GM19099 (cell line): Measurements from ENCODE around the gene ARMH3.

Source experiments
- POLR2A ChIP-seq: IDR thresholded peaks from 3 replicates; pipeline ENCODE4 v1.6.1; 2011; ENCODE audit warnings: low read depth; ENCODE audit not compliant: insufficient read length; ENCODE audit errors: extremely low read depth

The ARMH3 gene

GRCh38 chr10:102064868-102065560, 9.0 kb upstream of the ARMH3 start, which contains the start of gene HPS6:
Gene HPS6 (plus strand): TSS chr10:102065349. CDS start chr10:102065475, 126 bp downstream.
- peak; percentile 84 for TF ChIP-seq POLR2A

- TF ChIP-seq POLR2A: no peak
Measured at GRCh38 chr10:102064503-102064867, 8.5 kb upstream of the ARMH3 start.

GRCh38 chr10:102059987-102060386, 4.0 kb upstream of the ARMH3 start:
- no peak for TF ChIP-seq POLR2A

- no peak for TF ChIP-seq POLR2A
Measured at GRCh38 chr10:102046095-102046494, 9.9 kb downstream of the ARMH3 start.

GRCh38 chr10:102045292-102045691, 10.7 kb downstream of the ARMH3 start:
- no peak for TF ChIP-seq POLR2A

DNA sequence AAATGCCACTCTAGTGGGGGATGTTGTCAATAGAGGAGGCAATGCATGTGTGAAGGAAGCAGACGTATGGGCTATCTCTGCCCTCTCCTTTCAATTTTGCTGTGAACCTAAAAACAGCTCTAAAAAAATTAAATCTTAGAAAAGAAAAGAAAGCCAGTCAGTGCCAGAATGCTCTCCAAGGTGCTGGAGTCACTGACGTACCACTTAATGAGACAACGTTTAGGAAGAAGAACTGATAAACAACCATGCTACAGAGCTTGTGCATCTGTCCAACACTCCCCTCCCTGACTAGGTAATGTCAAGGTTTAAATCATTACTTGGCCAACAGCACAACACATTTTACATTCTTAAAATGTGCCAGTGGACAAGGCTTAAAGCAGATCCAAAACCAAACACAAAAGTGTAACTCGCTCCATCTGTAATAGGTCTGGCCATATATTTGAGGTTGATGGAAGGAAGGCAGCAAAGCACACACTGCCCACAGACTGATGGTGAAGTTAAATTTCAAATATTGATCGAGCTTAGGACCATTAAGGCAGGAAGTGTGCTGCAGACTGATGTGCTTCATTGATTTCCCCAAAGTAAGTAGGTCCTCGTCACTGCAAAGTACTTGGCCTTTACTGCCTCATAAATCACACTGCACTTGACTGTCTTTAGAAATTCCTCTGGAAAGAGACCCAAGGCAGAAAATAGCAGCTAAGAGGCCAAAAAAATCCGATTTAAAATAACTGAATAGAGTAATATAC, 15.5 kb downstream of the ARMH3 start:
- no peak for TF ChIP-seq POLR2A

DNA sequence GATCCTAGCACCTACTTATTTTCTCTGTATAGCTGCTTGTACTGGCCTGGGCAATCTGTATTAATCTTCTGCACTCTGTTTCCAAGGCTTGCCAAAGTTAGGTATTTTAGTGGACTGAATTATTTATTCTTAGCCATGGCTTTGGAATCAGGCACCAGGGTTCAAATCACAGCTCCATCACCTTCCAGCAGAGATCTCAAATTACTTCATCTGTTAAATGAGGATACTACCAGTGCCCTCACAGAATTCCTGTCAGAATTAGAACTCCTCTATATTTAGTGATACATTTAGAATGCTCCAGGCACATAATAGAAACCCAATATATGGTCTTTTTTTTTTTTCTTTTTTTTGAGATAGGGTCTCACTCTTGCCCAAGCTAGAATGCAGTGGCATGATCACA, 17.6 kb downstream of the ARMH3 start:
- no peak for TF ChIP-seq POLR2A

DNA sequence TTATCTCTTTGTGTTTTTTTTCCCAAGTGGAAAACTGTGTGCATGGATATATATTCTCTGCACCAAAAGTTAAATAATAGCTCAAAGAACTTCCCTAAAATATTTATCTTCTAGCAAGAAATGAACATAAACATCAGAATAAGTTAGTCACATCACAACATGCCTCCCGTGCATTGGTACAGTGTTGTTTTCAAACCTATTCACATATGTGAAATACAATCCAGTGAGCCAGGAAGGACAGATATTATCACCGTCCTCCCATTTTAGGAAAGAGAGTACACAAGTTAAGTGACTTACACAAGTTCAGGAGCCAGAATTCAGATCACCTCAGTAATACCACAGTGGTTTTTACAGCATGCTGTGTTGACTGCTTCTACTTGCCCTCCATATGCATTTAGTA, 22.2 kb downstream of the ARMH3 start:
- TF ChIP-seq POLR2A: no peak

GRCh38 chr10:102027261-102027660, 28.7 kb downstream of the ARMH3 start:
- no peak for TF ChIP-seq POLR2A

DNA sequence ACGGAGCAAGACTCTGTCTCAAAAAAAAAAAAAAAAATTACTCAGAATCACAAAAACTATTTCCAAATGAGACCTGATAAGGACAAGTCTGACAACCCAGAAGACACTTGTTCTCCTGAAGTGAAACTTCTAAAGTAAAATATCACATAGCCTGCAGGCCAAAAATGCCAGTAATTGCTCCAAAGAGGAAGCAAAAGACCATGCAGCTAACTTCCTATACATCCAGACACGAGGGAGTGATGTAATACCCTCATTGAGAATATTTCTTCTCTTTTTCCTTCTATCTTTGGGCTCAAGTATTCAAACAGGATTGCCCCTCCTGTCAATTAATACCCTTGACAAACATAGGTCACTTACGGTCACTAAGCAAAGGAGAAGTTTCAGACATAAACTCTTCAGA, 31.2 kb downstream of the ARMH3 start:
- no peak for TF ChIP-seq POLR2A

GRCh38 chr10:102020938-102021337, 35.0 kb downstream of the ARMH3 start:
- no peak for TF ChIP-seq POLR2A

GRCh38 chr10:102017295-102017694, 38.7 kb downstream of the ARMH3 start:
- no peak for TF ChIP-seq POLR2A

GRCh38 chr10:102016416-102016815, 39.6 kb downstream of the ARMH3 start:
- TF ChIP-seq POLR2A: no peak

- no peak for TF ChIP-seq POLR2A
Measured at GRCh38 chr10:102010961-102011360, 45.0 kb downstream of the ARMH3 start.

DNA sequence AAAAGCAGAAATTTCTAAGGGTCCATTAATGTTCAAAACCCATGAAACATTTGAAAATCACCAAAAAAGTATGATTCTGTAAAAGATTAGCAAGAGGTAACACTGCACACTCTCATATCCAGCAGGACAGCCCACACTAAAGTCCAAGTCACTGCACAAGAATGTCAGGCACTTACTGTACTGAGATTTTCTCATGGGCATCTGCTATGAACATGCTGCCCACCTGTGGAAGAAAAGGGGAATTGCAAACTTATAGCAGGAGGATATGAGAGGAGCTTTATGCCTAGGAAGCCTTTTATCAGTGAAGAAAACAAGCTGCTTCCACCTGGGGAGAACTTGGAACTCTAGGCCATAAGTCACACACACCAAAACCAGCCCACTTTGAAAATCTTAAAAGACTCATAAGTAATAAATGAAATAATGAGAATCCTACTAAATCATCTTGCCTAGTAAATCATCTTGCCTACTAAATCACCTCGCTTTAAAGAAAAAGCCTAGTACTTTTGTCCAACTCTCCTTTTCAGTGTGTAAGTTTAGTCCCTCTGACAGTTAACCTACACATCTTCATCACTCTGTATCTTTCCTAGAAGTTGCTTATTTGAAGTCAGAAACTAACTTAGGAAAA, 46.1 kb downstream of the ARMH3 start:
- TF ChIP-seq POLR2A: no peak

DNA sequence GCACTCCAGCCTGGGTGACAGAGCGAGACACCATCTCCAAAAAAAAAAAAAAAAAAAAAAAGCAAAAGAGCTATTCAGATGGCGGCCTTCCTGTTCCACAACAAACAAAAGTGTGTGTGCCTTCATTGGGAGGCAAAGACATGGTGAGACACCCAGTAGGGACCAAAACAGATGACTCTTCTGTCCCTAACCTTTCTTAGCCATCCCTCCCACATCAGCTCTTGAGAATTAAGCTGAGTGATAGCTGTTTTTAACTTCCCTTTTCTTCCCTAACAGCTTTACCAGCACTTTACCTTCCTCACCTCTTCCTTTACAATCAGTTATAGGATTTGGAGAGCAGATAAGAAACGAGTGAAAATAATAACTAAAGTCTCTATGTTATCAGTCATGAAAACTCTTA, 48.2 kb downstream of the ARMH3 start:
- no peak for TF ChIP-seq POLR2A
